Activated CD8-positive, alpha-beta memory T cell treated with anti-CD3 and anti-CD28 coated beads, Interleukin-2, amount 10 ng/mL, durations not matched to agents 7 days and 5 days (primary cell): Measurements from ENCODE around the gene C6orf89. TPM values are rescaled to one million over a fixed set of nuclear protein-coding genes. Genes with fewer than 3 reads are reported as not detected.
A peak's percentile ranks its signal among the peaks of the same experiment; 100 is the strongest.

Source experiments
- ATAC-seq: fragments of 150-1000 bp; cut with Tn5 transposase; one replicate; pipeline ENCODE4 v1.10.0; 2021; ENCODE audit warnings: moderate library complexity
- CTCF ChIA-PET: fragments of 350-600 bp; sonication (Branson Sonifier 250); formaldehyde crosslinking; loops from one replicate; lab custom pipeline; 2021; ENCODE audit warnings: antibody characterized with exemption; lab: Charles Lee
- DNase-seq: peaks from one replicate; pipeline ENCODE4 v3.0.0-alpha.2; 2020
- H3K27ac Mint-ChIP-seq: one replicate; pipeline ENCODE4 v1.8.0; 2021; ENCODE audit warnings: mild to moderate bottlenecking, mixed read lengths
- H3K27me3 Mint-ChIP-seq: one replicate; pipeline ENCODE4 v1.8.0; 2021; ENCODE audit warnings: mixed read lengths
- H3K36me3 Mint-ChIP-seq: one replicate; pipeline ENCODE4 v1.8.0; 2021; ENCODE audit warnings: mild to moderate bottlenecking, mixed read lengths
- H3K4me1 Mint-ChIP-seq: one replicate; pipeline ENCODE4 v1.8.0; 2021; ENCODE audit warnings: mixed read lengths
- H3K4me3 Mint-ChIP-seq: one replicate; pipeline ENCODE4 v1.8.0; 2021; ENCODE audit warnings: mild to moderate bottlenecking, moderate library complexity, mixed read lengths
- H3K9me3 Mint-ChIP-seq: one replicate; pipeline ENCODE4 v1.8.0; 2022; ENCODE audit warnings: low read depth, mixed read lengths
- total RNA-seq, 2 experiments: library from RNA; stranded (reverse); gene quantifications; one replicate each; pipeline ENCODE4 v1.2.3, GENCODE V29; 2021

Gene C6orf89
- total RNA-seq, 2 experiments from 2014 or later, result 46.4 to 47.7 TPM

- no peak for DNase-seq
- Mint-ChIP-seq H3K27me3 (peaks cover 2% of the 10 kb centered on the region), H3K4me1 (peaks cover 41% of the 10 kb centered on the region), H3K9me3 (no peaks in the 10 kb centered on the region), H3K36me3 (no peaks in the 10 kb centered on the region), H3K27ac (no peak overlapping the region), H3K4me3 (no peak overlapping the region)
- CTCF ChIA-PET, result interaction anchor here (0.8 to 5.1 kb wide), 8 partner anchors 10 to 71 kb away, joined by 3 to 25 read pairs (median 5); partner anchors contain the start of genes C6orf89 and MTCH1
- no peak for ATAC-seq
These were observed 69.4 kb downstream of the C6orf89 start for GRCh38 chr6:36955136-36955535.

GRCh38 chr6:36955671-36956445 lies 70.1 kb downstream of the C6orf89 start:
- ATAC-seq, result peak; percentile 25
- H3K36me3 Mint-ChIP-seq, result no peaks in the 10 kb centered on the region
- DNase-seq, result no peak
- CTCF ChIA-PET, result interaction anchor here (0.8 to 5.1 kb wide), 12 partner anchors 11 to 103 kb away, joined by 3 to 25 read pairs (median 4); partner anchors contain the start of genes C6orf89 and MTCH1
- H3K4me1 Mint-ChIP-seq, result peaks cover 47% of the 10 kb centered on the region
- H3K27me3 Mint-ChIP-seq, result peaks cover 2% of the 10 kb centered on the region
- no peaks in the 10 kb centered on the region for H3K9me3 Mint-ChIP-seq
- no peak overlapping the region for H3K4me3 Mint-ChIP-seq
- no peak overlapping the region for H3K27ac Mint-ChIP-seq

- no peaks in the 10 kb centered on the region for H3K9me3 Mint-ChIP-seq
- peaks cover 2% of the 10 kb centered on the region for H3K27me3 Mint-ChIP-seq
- H3K36me3 Mint-ChIP-seq, result no peaks in the 10 kb centered on the region
- no peak overlapping the region for H3K27ac Mint-ChIP-seq
- H3K4me3 Mint-ChIP-seq, result no peak overlapping the region
- CTCF ChIA-PET, result interaction anchor here (0.8 to 5.1 kb wide), 8 partner anchors 11 to 104 kb away, joined by 3 to 25 read pairs (median 4); partner anchors contain the start of gene C6orf89
- peaks cover 53% of the 10 kb centered on the region for H3K4me1 Mint-ChIP-seq
- DNase-seq, result no peak
- no peak for ATAC-seq
These were observed 70.7 kb downstream of the C6orf89 start for GRCh38 chr6:36956446-36956820.

- no peak overlapping the region for H3K27ac Mint-ChIP-seq
- CTCF ChIA-PET, result interaction anchor here (5.1 kb wide), 1 partner anchor 61 kb away, joined by 25 read pairs; no protein-coding TSS in a partner anchor
- H3K27me3 Mint-ChIP-seq, result peaks cover 2% of the 10 kb centered on the region
- no peak for ATAC-seq
- H3K9me3 Mint-ChIP-seq, result no peaks in the 10 kb centered on the region
- H3K4me3 Mint-ChIP-seq, result no peak overlapping the region
- no peaks in the 10 kb centered on the region for H3K36me3 Mint-ChIP-seq
- peaks cover 64% of the 10 kb centered on the region for H3K4me1 Mint-ChIP-seq
- no peak for DNase-seq
These were observed 72.1 kb downstream of the C6orf89 start for GRCh38 chr6:36957773-36958271.

- H3K9me3 Mint-ChIP-seq, result no peaks in the 10 kb centered on the region
- CTCF ChIA-PET, result interaction anchor here (0.9 kb wide), 1 partner anchor 49 kb away, joined by 4 read pairs; no protein-coding TSS in a partner anchor
- H3K4me1 Mint-ChIP-seq, result peaks cover 69% of the 10 kb centered on the region
- no peak overlapping the region for H3K27ac Mint-ChIP-seq
- no peaks in the 10 kb centered on the region for H3K36me3 Mint-ChIP-seq
- no peak for ATAC-seq
- H3K27me3 Mint-ChIP-seq, result peaks cover 2% of the 10 kb centered on the region
- H3K4me3 Mint-ChIP-seq, result no peak overlapping the region
- no peak for DNase-seq
These were observed 73.2 kb downstream of the C6orf89 start for GRCh38 chr6:36958775-36959554.

GRCh38 chr6:36959555-36960250 lies 74.0 kb downstream of the C6orf89 start:
- no peak overlapping the region for H3K4me3 Mint-ChIP-seq
- peaks cover 67% of the 10 kb centered on the region for H3K4me1 Mint-ChIP-seq
- H3K9me3 Mint-ChIP-seq, result no peaks in the 10 kb centered on the region
- CTCF ChIA-PET, result interaction anchor here (0.7 to 0.9 kb wide), 2 partner anchors 18 to 50 kb away, joined by 4 read pairs; no protein-coding TSS in a partner anchor
- ATAC-seq (no peak), DNase-seq (no peak)
- no peaks in the 10 kb centered on the region for H3K36me3 Mint-ChIP-seq
- peak overlapping the region; percentile 33 for H3K27ac Mint-ChIP-seq
- peaks cover 2% of the 10 kb centered on the region for H3K27me3 Mint-ChIP-seq

- peaks cover 4% of the 10 kb centered on the region for H3K36me3 Mint-ChIP-seq
- peak overlapping the region; percentile 49 for H3K27ac Mint-ChIP-seq
- no peak for ATAC-seq
- peaks cover 50% of the 10 kb centered on the region for H3K4me1 Mint-ChIP-seq
- H3K4me3 Mint-ChIP-seq, result no peak overlapping the region
- H3K9me3 Mint-ChIP-seq, result no peaks in the 10 kb centered on the region
- H3K27me3 Mint-ChIP-seq, result peaks cover 2% of the 10 kb centered on the region
- CTCF ChIA-PET, result no interaction called here
- no peak for DNase-seq
These were observed 76.0 kb downstream of the C6orf89 start for GRCh38 chr6:36961441-36962435.

GRCh38 chr6:36962874-36963273 lies 77.1 kb downstream of the C6orf89 start:
- CTCF ChIA-PET, result interaction anchor here (1.4 kb wide), 1 partner anchor 55 kb away, joined by 5 read pairs; no protein-coding TSS in a partner anchor
- ATAC-seq (peak; percentile 66), DNase-seq (peak; percentile 87)
- Mint-ChIP-seq H3K4me1 (peaks cover 47% of the 10 kb centered on the region), H3K27me3 (no peaks in the 10 kb centered on the region), H3K36me3 (peaks cover 9% of the 10 kb centered on the region), H3K4me3 (no peak overlapping the region), H3K9me3 (no peaks in the 10 kb centered on the region), H3K27ac (peak overlapping the region; percentile 58)

GRCh38 chr6:36963451-36964290 lies 77.9 kb downstream of the C6orf89 start:
- CTCF ChIA-PET, result interaction anchor here (1.4 to 1.7 kb wide), 2 partner anchors 54 to 90 kb away, joined by 5 read pairs; no protein-coding TSS in a partner anchor
- no peaks in the 10 kb centered on the region for H3K27me3 Mint-ChIP-seq
- DNase-seq (no peak), ATAC-seq (peak; percentile 54)
- no peaks in the 10 kb centered on the region for H3K9me3 Mint-ChIP-seq
- H3K4me3 Mint-ChIP-seq, result no peak overlapping the region
- peaks cover 15% of the 10 kb centered on the region for H3K36me3 Mint-ChIP-seq
- peak overlapping the region; percentile 58 for H3K27ac Mint-ChIP-seq
- peaks cover 47% of the 10 kb centered on the region for H3K4me1 Mint-ChIP-seq

- CTCF ChIA-PET, result interaction anchor here (1.7 kb wide), 1 partner anchor 91 kb away, joined by 5 read pairs; no protein-coding TSS in a partner anchor
- H3K9me3 Mint-ChIP-seq, result no peaks in the 10 kb centered on the region
- H3K4me3 Mint-ChIP-seq, result no peak overlapping the region
- H3K4me1 Mint-ChIP-seq, result peaks cover 47% of the 10 kb centered on the region
- no peak for DNase-seq
- H3K36me3 Mint-ChIP-seq, result peaks cover 18% of the 10 kb centered on the region
- no peaks in the 10 kb centered on the region for H3K27me3 Mint-ChIP-seq
- no peak for ATAC-seq
- H3K27ac Mint-ChIP-seq, result no peak overlapping the region
These were observed 78.6 kb downstream of the C6orf89 start for GRCh38 chr6:36964349-36964748.

GRCh38 chr6:36964908-36965307 lies 79.2 kb downstream of the C6orf89 start:
- ATAC-seq (no peak), DNase-seq (no peak)
- Mint-ChIP-seq H3K27ac (no peak overlapping the region), H3K9me3 (no peaks in the 10 kb centered on the region), H3K4me3 (no peak overlapping the region), H3K36me3 (peaks cover 22% of the 10 kb centered on the region), H3K4me1 (peaks cover 46% of the 10 kb centered on the region), H3K27me3 (no peaks in the 10 kb centered on the region)
- CTCF ChIA-PET, result interaction anchor here (1.7 to 1.9 kb wide), 2 partner anchors 53 to 91 kb away, joined by 5 to 7 read pairs; no protein-coding TSS in a partner anchor
